Endothelial cell (in vitro differentiated cells): ENCODE measurements around the gene LPCAT2. TPM values are rescaled to one million over a fixed set of nuclear protein-coding genes. Genes with fewer than 3 reads are reported as not detected.

ENCODE experiments used
- DNase-seq: peaks from one replicate; pipeline ENCODE4 v3.0.0; 2021; ENCODE audit warnings: low spot score
- H3K27ac Mint-ChIP-seq: one replicate; pipeline ENCODE4 v1.8.0; 2021; ENCODE audit warnings: mixed read lengths, inconsistent platforms; ENCODE audit not compliant: unreplicated experiment
- H3K27me3 Mint-ChIP-seq: one replicate; pipeline ENCODE4 v1.8.0; 2021; ENCODE audit warnings: mild to moderate bottlenecking, moderate library complexity, mixed read lengths, inconsistent platforms; ENCODE audit not compliant: unreplicated experiment
- H3K36me3 Mint-ChIP-seq: one replicate; pipeline ENCODE4 v1.8.0; 2021; ENCODE audit warnings: mild to moderate bottlenecking, low read depth, mixed read lengths, inconsistent platforms; ENCODE audit not compliant: unreplicated experiment
- H3K4me1 Mint-ChIP-seq: one replicate; pipeline ENCODE4 v1.8.0; 2021; ENCODE audit warnings: mild to moderate bottlenecking, mixed read lengths, inconsistent platforms; ENCODE audit not compliant: unreplicated experiment
- H3K4me3 Mint-ChIP-seq: one replicate; pipeline ENCODE4 v1.8.0; 2021; ENCODE audit warnings: mild to moderate bottlenecking, mixed read lengths, inconsistent platforms; ENCODE audit not compliant: unreplicated experiment
- H3K9me3 Mint-ChIP-seq: one replicate; pipeline ENCODE4 v1.8.0; 2021; ENCODE audit warnings: mixed read lengths, inconsistent platforms; ENCODE audit not compliant: unreplicated experiment
- total RNA-seq: library from RNA; stranded (reverse); fragmentation: NEBNext Ultra II Directional; extraction: Animal tissue kit (Norgen Biotek cat#: 25700); gene quantifications from one replicate; pipeline ENCODE4 v1.2.1, GENCODE V29; 2021; ENCODE audit not compliant: unreplicated experiment
- TF ChIP-seq, protein P1 (sequence below): fragments of 200-600 bp; sonication (generic); IDR thresholded peaks from one replicate; pipeline ENCODE4 v1.5.0; 2021; ENCODE audit warnings: antibody characterized with exemption; ENCODE audit not compliant: unreplicated experiment

LPCAT2 gene
- total RNA-seq, 1 donor from 2014 or later = 25.5 TPM

DNA sequence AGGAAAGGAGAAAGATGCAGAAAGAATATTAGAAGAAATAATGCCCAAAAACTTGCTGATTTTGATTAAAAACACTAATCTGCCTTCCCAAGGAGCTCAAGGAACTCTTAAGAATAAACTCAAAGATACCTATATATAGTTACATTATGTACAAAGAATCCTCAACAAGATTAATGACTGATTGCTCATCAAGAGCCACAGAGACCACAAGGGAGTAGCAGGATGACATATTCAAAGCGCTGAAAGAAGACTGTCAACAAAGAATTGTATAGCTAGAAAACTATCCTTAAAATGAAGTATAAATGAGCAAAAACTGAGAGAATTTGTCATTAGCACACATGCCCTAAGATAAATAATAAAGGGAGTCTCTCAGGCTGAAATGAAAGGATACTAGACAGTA, 6.2 kb downstream of the LPCAT2 start:
- H3K4me1 Mint-ChIP-seq = peaks cover 3% of the 10 kb centered on the region
- H3K27me3 Mint-ChIP-seq = peaks cover 3% of the 10 kb centered on the region
- no peak overlapping the region for H3K4me3 Mint-ChIP-seq
- no peak overlapping the region for H3K27ac Mint-ChIP-seq
- TF ChIP-seq, protein P1, sequence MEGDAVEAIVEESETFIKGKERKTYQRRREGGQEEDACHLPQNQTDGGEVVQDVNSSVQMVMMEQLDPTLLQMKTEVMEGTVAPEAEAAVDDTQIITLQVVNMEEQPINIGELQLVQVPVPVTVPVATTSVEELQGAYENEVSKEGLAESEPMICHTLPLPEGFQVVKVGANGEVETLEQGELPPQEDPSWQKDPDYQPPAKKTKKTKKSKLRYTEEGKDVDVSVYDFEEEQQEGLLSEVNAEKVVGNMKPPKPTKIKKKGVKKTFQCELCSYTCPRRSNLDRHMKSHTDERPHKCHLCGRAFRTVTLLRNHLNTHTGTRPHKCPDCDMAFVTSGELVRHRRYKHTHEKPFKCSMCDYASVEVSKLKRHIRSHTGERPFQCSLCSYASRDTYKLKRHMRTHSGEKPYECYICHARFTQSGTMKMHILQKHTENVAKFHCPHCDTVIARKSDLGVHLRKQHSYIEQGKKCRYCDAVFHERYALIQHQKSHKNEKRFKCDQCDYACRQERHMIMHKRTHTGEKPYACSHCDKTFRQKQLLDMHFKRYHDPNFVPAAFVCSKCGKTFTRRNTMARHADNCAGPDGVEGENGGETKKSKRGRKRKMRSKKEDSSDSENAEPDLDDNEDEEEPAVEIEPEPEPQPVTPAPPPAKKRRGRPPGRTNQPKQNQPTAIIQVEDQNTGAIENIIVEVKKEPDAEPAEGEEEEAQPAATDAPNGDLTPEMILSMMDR = no peak
- no peak for DNase-seq
- H3K36me3 Mint-ChIP-seq = peaks cover 35% of the 10 kb centered on the region
- peaks cover 5% of the 10 kb centered on the region for H3K9me3 Mint-ChIP-seq

DNA sequence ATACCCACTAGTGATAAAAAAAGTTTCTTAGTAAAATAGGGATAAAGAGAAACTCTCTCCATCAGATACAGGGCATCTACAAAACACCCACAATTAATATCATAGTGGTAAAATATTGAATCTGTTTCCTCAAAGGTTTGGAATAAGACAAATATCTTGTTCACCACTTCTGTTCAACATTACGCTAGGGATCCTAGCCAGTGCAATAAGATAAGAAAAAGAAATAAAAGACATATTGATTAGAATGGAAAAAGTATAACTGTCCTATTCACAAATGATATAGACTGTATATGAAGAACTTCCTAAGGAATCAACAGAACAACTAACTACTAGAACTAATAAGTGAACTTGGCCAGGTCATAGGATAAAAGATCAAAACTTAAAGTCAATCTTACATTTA, 12.9 kb downstream of the LPCAT2 start:
- no peaks in the 10 kb centered on the region for H3K27me3 Mint-ChIP-seq
- H3K4me1 Mint-ChIP-seq = no peaks in the 10 kb centered on the region
- peak overlapping the region; percentile 10 for H3K4me3 Mint-ChIP-seq
- no peak for DNase-seq
- no peaks in the 10 kb centered on the region for H3K9me3 Mint-ChIP-seq
- H3K27ac Mint-ChIP-seq = no peak overlapping the region
- TF ChIP-seq, protein P1 = no peak
- peaks cover 16% of the 10 kb centered on the region for H3K36me3 Mint-ChIP-seq

DNA sequence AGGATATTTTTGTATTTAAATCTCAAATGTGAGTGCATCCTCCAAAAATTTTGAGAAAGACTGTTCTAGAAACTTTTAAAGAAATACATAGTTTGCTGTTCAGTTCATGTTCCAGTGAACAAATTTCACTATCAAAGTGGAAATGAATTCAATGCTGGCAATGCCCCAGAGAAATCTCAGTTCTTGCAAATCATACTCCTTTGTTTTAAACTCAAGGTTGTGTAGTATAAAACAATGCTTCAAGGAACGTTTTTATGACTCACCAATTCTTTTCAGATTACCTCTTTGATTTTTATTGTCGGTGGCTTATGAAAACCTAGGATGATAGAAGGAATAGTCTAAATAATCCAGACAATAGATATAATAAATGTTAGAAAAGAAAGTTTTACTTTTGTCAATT, 17.6 kb downstream of the LPCAT2 start:
- H3K9me3 Mint-ChIP-seq = no peaks in the 10 kb centered on the region
- TF ChIP-seq, protein P1 = no peak
- DNase-seq = no peak

DNA sequence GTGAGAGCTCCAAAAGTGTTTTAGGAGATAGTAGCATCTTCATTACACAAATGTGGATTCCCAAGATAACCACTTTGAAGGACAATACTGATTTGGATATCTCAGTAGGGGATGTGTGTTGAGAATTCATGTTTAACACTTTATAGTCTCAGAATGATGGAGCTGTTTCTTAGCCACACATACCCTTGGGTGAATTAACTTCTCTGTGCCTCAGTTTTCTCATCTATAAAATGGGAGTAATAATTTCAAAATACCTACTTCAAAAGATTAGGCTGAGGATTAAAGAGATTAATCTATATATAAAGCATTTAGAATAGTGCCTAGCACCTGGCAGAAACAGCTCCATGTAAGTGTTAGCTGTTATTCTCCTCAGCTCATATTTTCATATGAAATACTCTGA, 19.0 kb downstream of the LPCAT2 start:
- Mint-ChIP-seq H3K9me3 (no peaks in the 10 kb centered on the region), H3K27me3 (no peaks in the 10 kb centered on the region), H3K4me3 (no peak overlapping the region), H3K36me3 (peaks cover 4% of the 10 kb centered on the region), H3K27ac (no peak overlapping the region), H3K4me1 (no peaks in the 10 kb centered on the region)
- TF ChIP-seq, protein P1 = no peak
- DNase-seq = no peak

More for the DNA sequence above, 17.6 kb downstream of the LPCAT2 start:
- Mint-ChIP-seq H3K4me1 (no peaks in the 10 kb centered on the region), H3K27me3 (no peaks in the 10 kb centered on the region), H3K36me3 (peaks cover 10% of the 10 kb centered on the region), H3K27ac (no peak overlapping the region), H3K4me3 (no peak overlapping the region)

DNA sequence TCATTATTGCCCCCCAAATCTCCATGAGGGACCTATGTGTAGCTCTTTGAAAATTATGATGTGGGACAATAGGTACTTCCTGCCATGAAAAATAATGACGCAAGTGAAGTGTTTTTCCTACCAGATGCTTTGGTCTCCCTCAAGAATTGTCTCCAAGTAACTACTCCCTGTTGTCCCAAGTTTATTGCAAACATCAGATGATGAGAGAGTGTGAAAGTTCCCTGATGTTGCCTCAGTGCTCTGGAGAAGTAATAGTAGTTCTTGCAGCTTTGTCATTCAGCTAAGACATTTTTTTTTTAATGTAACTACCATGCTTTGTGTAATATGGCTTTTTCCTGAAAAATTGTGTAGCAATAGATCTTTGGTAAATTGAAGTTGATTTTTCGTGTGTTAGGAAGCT, 20.1 kb downstream of the LPCAT2 start:
- H3K4me3 Mint-ChIP-seq = no peak overlapping the region
- no peak overlapping the region for H3K27ac Mint-ChIP-seq
- H3K27me3 Mint-ChIP-seq = no peaks in the 10 kb centered on the region
- H3K36me3 Mint-ChIP-seq = peaks cover 4% of the 10 kb centered on the region
- no peak for DNase-seq
- no peaks in the 10 kb centered on the region for H3K4me1 Mint-ChIP-seq
- TF ChIP-seq, protein P1 = no peak
- H3K9me3 Mint-ChIP-seq = no peaks in the 10 kb centered on the region
